HepG2 (cell line): ENCODE measurements around the gene KDM1B. TPM values are rescaled to one million over a fixed set of nuclear protein-coding genes. Genes with fewer than 3 reads are reported as not detected.

Experiments
- ATF4 ChIP-seq, 2 experiments: fragments of 450-650 bp in 1 of 2; sonication (generic) in 1 of 2; formaldehyde crosslinking; IDR thresholded peaks; 2 replicates each; pipeline versions ENCODE4 v1.5.0 to v1.8.0; 2020 to 2022; ENCODE audit warnings: mild to moderate bottlenecking in 1 of 2, missing genetic modification reagents in 1 of 2
- CAMTA2 ChIP-seq: sonication (generic); formaldehyde crosslinking; IDR thresholded peaks from 2 replicates; pipeline ENCODE4 v1.4.0; 2020; ENCODE audit warnings: mild to moderate bottlenecking, missing genetic modification reagents, borderline replicate concordance
- CBX5 ChIP-seq: sonication (generic); formaldehyde crosslinking; IDR thresholded peaks from 2 replicates; pipeline ENCODE4 v1.4.0; 2020; ENCODE audit warnings: missing genetic modification reagents, borderline replicate concordance
- CCAR2 ChIP-seq: fragments of 200-400 bp; formaldehyde crosslinking; optimal IDR thresholded peaks from 2 replicates; pipeline ENCODE3; 2018; ENCODE audit warnings: low read depth, mild to moderate bottlenecking, low read length, moderate library complexity
- CEBPB ChIP-seq: IDR thresholded peaks from 2 replicates; pipeline ENCODE4 v1.6.1; 2011; ENCODE audit warnings: low read depth, low read length, improper control_type of control experiment, borderline replicate concordance
- HMG20B ChIP-seq: conservative IDR thresholded peaks from 2 replicates; pipeline ENCODE4 v1.6.1; 2016; ENCODE audit warnings: missing genetic modification reagents, missing compliant biosample characterization
- HNRNPH1 ChIP-seq: fragments of 200-400 bp; formaldehyde crosslinking; optimal IDR thresholded peaks from 2 replicates; pipeline ENCODE3; 2017; ENCODE audit warnings: mild to moderate bottlenecking, low read depth, low read length
- HOXA9 ChIP-seq: sonication (generic); formaldehyde crosslinking; IDR thresholded peaks from 2 replicates; pipeline ENCODE4 v1.8.1; 2022; ENCODE audit warnings: missing genetic modification reagents, mild to moderate bottlenecking, moderate library complexity, borderline replicate concordance
- PITX1 ChIP-seq: sonication (generic); formaldehyde crosslinking; IDR thresholded peaks from 2 replicates; pipeline ENCODE4 v1.5.1; 2020; ENCODE audit warnings: mild to moderate bottlenecking, missing genetic modification reagents
- SRF ChIP-seq: IDR thresholded peaks from 2 replicates; pipeline ENCODE4 v1.6.1; 2011; ENCODE audit warnings: mild to moderate bottlenecking, low read depth, low read length, moderate library complexity
- TCF12 ChIP-seq, 2 experiments: fragments of 450-650 bp in 1 of 2; sonication (generic) in 1 of 2; formaldehyde crosslinking in 1 of 2; IDR thresholded peaks; 2 replicates each; pipeline versions ENCODE4 v1.6.1 to v1.8.0; 2017 to 2022; ENCODE audit warnings: antibody characterized with exemption in 1 of 2, mild to moderate bottlenecking in 1 of 2, missing genetic modification reagents in 1 of 2, moderate library complexity in 1 of 2
- TEF ChIP-seq: sonication (generic); formaldehyde crosslinking; IDR thresholded peaks from 2 replicates; pipeline ENCODE4 v1.5.0; 2020; ENCODE audit warnings: missing genetic modification reagents
- TGIF2 ChIP-seq: IDR thresholded peaks from 2 replicates; pipeline ENCODE4 v1.6.1; 2016; ENCODE audit warnings: control low read depth, missing compliant biosample characterization
- ZNF605 ChIP-seq: sonication (generic); formaldehyde crosslinking; IDR thresholded peaks from 2 replicates; pipeline ENCODE4 v1.8.0; 2022; ENCODE audit warnings: mild to moderate bottlenecking, missing genetic modification reagents
- ZNF607 ChIP-seq: sonication (generic); formaldehyde crosslinking; IDR thresholded peaks from 2 replicates; pipeline ENCODE4 v1.5.1; 2020; ENCODE audit warnings: missing genetic modification reagents, mild to moderate bottlenecking, borderline replicate concordance
- ZNF609 ChIP-seq: sonication (generic); formaldehyde crosslinking; IDR thresholded peaks from 2 replicates; pipeline ENCODE4 v1.4.0; 2020; ENCODE audit warnings: mild to moderate bottlenecking, missing genetic modification reagents, borderline replicate concordance
- ZNF672 ChIP-seq: sonication (generic); formaldehyde crosslinking; IDR thresholded peaks from 2 replicates; pipeline ENCODE4 v1.8.1; 2022; ENCODE audit warnings: missing genetic modification reagents
- ZNF720 ChIP-seq: sonication (generic); formaldehyde crosslinking; IDR thresholded peaks from 2 replicates; pipeline ENCODE4 v1.4.0; 2020; ENCODE audit warnings: missing genetic modification reagents
- ZNF773 ChIP-seq: sonication (generic); formaldehyde crosslinking; IDR thresholded peaks from 2 replicates; pipeline ENCODE4 v1.4.0; 2020; ENCODE audit warnings: missing genetic modification reagents, borderline replicate concordance
- ZSCAN25 ChIP-seq: sonication (generic); formaldehyde crosslinking; IDR thresholded peaks from 2 replicates; pipeline ENCODE4 v1.8.0; 2022; ENCODE audit warnings: mild to moderate bottlenecking, missing genetic modification reagents
- polyA plus RNA-seq, 8 experiments: library from polyadenylated mRNA; depleted of rRNA in 3 of 8; stranded (reverse) in 7 of 8; unstranded in 1 of 8; fragments of >200 nt; fragmentation: Illumina TruSeq in 4 of 8; extraction: Trizol in 4 of 8; gene quantifications; 2 replicates each; pipeline versions ENCODE4 v1.2.1 to v1.2.3, GENCODE V29; 2011 to 2016; ENCODE audit warnings: low read depth in 4 of 8, missing spikeins in 1 of 8, mixed read lengths in 1 of 8; ENCODE audit not compliant: insufficient read depth in 1 of 8
- total RNA-seq, 5 experiments: library from RNA; depleted of rRNA; stranded (reverse); fragments of >200 nt; fragmentation: Illumina TruSeq; extraction: Trizol; gene quantifications; 2 replicates each; pipeline ENCODE4 v1.2.3, GENCODE V29; 2016; ENCODE audit warnings: low read depth in 1 of 5
- TF ChIP-seq, protein P1 (sequence below): sonication (generic); formaldehyde crosslinking; IDR thresholded peaks from 2 replicates; pipeline ENCODE4 v1.4.0; 2020; ENCODE audit warnings: missing genetic modification reagents

The KDM1B gene
- total and polyA plus RNA-seq, 2 of the 13 experiments (the other 11 are each of a cell fraction or from before 2014, with no cell fraction given): 9.8 to 13.2 TPM

- TF ChIP-seq TCF12 (IDR thresholded peaks at IDR 0.05): no peak
- peak; percentile 70; the same call in 1 of the 2 replicates for TF ChIP-seq TCF12 (CRISPR knock-in tag; IDR thresholded peaks at IDR 0.05)
- 0 out of 2 replicates have a peak, but pooled peaks have one; percentile 82 for TF ChIP-seq CAMTA2 (CRISPR knock-in tag)
- no peak for TF ChIP-seq SRF
- no peak for TF ChIP-seq HNRNPH1
- no peak; the same call in 1 of the 2 replicates for TF ChIP-seq ZNF609 (CRISPR knock-in tag)
- no peak for TF ChIP-seq ZNF773
- no peak for TF ChIP-seq TEF (CRISPR knock-in tag)
- TF ChIP-seq, protein P1, sequence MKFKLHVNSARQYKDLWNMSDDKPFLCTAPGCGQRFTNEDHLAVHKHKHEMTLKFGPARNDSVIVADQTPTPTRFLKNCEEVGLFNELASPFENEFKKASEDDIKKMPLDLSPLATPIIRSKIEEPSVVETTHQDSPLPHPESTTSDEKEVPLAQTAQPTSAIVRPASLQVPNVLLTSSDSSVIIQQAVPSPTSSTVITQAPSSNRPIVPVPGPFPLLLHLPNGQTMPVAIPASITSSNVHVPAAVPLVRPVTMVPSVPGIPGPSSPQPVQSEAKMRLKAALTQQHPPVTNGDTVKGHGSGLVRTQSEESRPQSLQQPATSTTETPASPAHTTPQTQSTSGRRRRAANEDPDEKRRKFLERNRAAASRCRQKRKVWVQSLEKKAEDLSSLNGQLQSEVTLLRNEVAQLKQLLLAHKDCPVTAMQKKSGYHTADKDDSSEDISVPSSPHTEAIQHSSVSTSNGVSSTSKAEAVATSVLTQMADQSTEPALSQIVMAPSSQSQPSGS (CRISPR knock-in tag): no peak; the same call in 1 of the 2 replicates
- peak; percentile 42 for TF ChIP-seq CCAR2
- peak; percentile 85 for TF ChIP-seq HOXA9 (CRISPR knock-in tag)
- no peak for TF ChIP-seq CEBPB
- TF ChIP-seq ZNF605 (CRISPR knock-in tag): no peak
- peak; percentile 80 for TF ChIP-seq ZNF607 (CRISPR knock-in tag)
- no peak for TF ChIP-seq HMG20B (CRISPR knock-in tag)
- no peak for TF ChIP-seq PITX1 (CRISPR knock-in tag)
- TF ChIP-seq TGIF2: no peak
- TF ChIP-seq ZNF720 (CRISPR knock-in tag): no peak
- peak; percentile 73 for TF ChIP-seq ZSCAN25 (CRISPR knock-in tag)
- no peak for TF ChIP-seq ZNF672 (CRISPR knock-in tag)
- TF ChIP-seq ATF4 (CRISPR knock-in tag; IDR thresholded peaks at IDR 0.05): no peak
- no peak for TF ChIP-seq CBX5 (CRISPR knock-in tag)
Observed at GRCh38 chr6:18264219-18264922, 109.1 kb downstream of the KDM1B start, which contains the start of gene DEK (continued).
